Stimulated activated CD8-positive, alpha-beta memory T cell treated with anti-CD3 and anti-CD28 coated beads, Interleukin-12 subunit alpha, Interleukin-12 subunit beta, amount 100 ng/mL, for 24 hours (primary cell): Measurements from ENCODE around the gene KLHL9.
"Not testable (repeated sequence)": the region's sequence is repeated elsewhere in the genome, so short reads cannot be mapped to it uniquely, and the experiment has no call there.

Experiments used
- DNase-seq: peaks from one replicate; pipeline ENCODE4 v3.0.0-alpha.2; 2020; ENCODE audit errors: extremely low read depth

Gene KLHL9, protein sequence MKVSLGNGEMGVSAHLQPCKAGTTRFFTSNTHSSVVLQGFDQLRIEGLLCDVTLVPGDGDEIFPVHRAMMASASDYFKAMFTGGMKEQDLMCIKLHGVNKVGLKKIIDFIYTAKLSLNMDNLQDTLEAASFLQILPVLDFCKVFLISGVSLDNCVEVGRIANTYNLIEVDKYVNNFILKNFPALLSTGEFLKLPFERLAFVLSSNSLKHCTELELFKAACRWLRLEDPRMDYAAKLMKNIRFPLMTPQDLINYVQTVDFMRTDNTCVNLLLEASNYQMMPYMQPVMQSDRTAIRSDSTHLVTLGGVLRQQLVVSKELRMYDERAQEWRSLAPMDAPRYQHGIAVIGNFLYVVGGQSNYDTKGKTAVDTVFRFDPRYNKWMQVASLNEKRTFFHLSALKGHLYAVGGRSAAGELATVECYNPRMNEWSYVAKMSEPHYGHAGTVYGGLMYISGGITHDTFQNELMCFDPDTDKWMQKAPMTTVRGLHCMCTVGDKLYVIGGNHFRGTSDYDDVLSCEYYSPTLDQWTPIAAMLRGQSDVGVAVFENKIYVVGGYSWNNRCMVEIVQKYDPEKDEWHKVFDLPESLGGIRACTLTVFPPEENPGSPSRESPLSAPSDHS

DNA sequence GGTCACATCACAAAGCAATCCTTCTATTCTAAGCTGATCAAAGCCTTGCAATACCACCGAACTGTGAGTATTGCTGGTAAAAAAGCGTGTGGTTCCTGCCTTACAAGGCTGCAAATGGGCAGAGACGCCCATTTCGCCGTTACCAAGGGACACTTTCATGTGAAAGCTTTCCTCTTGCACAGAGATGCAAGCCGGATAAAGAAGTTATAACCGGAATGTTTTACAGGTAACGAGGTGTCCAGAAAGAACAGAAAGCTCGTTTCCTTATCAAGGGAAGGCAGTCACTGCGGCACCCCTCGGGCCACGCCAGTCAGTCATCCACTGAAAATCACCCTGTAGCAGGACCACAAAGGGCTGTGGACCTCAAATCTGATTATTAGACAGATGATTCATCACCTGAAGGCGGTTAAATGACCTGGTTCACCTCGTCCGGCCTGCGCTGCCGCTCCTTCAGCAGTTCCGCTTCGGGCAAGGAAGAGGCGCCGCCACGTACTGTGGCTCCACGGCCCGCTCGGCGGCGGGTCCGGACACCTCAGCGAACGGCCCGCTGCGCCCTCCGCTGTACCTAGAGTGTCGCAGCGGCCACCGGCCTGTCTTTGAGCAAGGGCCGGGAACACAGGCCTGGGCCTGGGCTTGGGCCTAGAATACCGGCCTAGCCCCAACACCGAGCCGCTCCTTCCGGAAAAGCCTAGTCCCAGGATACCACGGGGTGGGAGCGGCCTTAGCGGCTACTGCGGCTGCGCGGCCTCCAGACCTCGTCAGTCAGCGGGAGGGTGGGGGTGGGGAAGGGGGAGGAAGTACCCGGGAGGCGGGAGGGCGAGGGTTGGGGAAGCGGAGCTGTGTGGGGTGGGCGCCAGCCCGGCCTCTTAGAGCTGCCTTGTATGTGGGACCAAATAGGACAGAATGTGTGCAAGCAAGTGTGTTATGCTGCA is at the start of gene KLHL9:
TSS of gene KLHL9 (minus strand) at position 704 of the 932 bp plus-strand sequence. CDS start at position 159, 545 bp downstream.
- DNase-seq, result peak; percentile 77

DNA sequence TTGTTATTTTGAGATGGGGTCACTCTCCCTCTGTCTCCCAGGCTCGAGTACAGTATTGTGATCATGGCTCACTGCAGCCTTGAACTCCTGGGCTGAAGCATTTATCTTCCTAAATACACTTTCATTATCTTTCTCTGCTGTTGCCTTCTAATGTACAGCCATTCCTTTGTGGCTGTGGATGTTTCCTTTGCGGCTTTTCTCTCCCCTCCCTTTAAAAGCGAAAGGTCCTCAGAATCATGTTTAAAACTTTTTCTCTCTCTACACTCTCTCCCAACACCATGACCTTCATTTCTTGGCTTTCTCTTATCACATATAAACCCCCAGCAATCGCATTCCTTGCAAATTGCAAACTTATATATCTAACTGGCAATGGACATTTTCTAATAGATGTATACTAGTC is 48.4 kb upstream of the KLHL9 start:
- no peak for DNase-seq

DNA sequence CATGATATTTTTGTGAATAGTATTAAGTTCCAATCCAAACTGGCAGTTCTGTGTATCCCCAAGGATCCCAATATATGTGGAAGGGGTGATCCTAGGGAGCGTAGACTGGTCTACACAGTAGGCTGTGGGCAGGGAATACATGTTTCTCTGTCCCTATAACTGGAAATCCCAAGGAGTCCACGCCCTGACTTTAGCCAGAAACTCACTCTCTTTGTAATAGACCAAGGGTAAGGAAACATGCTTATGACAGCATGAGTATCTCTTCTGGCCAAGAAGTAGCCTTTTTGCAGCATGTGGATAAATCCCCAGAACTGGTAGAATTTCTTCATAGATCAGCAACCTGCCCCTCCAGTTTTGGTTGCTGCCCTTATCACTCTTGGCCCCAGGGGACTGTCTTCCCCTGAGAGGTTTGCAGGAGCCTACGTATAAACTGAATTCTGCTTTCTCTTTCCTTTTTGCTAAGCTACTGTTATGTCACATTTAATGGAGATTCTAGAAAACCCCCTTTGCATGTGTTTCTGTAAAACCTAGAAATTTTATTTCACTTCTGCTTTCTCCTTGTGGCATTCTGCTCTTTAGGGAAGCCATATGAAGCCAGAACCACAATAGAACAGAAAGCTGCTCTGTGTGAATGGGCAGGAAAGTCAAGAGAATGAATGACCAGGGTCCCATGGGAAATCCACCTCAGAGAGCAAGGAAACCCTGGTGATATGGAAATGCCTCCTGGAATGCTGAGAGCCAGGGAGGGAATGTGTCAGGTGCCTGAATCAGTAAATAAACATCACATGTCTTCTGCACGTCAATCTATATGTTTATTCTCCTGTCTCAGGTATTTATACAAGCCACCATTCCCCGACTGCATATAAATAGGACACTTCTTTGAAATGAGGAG is 46.5 kb upstream of the KLHL9 start:
- DNase-seq, result no peak

DNA sequence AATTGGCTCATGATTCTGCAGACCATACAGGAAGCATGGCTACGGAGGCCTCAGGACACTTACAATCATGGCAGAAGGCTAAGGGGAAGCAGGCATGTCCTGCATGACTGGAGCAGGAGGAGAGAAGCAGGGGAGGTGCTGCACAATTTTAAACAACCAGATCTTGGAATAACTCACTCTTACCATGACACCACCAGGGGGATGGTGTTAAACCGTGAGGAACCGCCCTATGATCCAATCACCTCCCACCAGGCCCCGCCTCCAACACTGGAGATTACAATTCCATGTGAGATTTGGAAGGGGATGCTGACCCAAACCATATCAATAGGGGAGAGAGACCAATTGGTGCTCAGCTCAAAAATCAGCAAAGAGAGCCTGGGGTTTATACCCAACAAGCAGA is 36.3 kb upstream of the KLHL9 start:
- not testable (repeated sequence) for DNase-seq

DNA sequence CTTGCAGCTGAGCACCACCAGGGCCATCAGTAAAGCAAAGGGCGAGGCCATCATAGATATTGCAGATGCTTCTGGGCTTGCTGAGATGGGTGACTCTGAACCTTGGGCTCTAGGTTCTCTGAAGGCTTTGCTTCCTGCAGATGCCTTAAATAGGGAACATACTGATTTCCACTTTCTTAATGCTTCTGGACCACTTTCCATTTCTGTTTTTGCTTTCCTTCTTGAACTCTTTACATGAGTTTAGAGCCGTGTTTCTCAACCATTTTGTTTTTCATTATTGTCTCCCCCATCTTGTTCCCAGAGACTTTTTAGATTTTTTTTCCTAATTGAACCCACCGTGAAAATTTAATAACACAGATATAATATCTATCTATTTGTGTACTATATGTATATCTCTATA is 32.8 kb upstream of the KLHL9 start, which contains the start of gene IFNA13:
TSS of gene IFNA13 (minus strand) at position 101 of the 400 bp plus-strand sequence. CDS start at position 54, 47 bp downstream.
- DNase-seq, result no peak

DNA sequence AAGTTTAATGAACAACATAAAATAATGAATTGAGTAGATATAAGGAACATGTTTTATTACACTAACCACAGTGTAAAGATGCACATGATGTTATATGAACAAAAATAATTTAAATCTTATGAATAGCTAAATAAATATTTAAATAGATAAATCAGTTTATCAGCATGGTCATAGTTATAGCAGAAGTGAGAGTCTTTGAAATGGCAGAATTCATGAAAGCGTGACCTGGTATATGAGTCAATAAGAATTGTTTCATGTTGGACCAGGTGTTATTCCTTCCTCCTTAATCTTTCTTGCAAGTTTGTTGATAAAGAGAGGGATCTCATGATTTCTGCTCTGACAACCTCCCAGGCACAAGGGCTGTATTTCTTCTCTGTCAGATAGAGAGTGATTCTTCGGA is 32.0 kb upstream of the KLHL9 start:
- not testable (repeated sequence) for DNase-seq

DNA sequence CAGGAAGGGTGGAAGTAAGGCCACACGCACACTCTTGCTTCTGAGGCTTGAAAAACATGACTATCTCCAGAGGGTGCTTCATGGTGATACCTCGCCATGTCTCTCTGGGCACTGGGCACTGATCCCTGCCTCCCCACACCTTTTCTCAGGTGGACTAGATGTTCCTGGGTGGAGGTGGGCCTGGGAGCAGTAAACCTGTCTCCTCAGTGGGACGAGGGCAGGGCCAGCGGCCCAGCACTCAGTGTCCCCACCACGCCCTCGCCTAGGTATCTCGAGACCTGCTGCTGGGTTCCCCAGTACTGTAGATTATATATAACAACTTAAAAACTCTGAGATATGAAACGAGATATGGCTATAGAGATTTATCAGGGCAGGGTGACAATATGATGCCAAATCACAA is 27.1 kb upstream of the KLHL9 start:
- DNase-seq, result no peak

DNA sequence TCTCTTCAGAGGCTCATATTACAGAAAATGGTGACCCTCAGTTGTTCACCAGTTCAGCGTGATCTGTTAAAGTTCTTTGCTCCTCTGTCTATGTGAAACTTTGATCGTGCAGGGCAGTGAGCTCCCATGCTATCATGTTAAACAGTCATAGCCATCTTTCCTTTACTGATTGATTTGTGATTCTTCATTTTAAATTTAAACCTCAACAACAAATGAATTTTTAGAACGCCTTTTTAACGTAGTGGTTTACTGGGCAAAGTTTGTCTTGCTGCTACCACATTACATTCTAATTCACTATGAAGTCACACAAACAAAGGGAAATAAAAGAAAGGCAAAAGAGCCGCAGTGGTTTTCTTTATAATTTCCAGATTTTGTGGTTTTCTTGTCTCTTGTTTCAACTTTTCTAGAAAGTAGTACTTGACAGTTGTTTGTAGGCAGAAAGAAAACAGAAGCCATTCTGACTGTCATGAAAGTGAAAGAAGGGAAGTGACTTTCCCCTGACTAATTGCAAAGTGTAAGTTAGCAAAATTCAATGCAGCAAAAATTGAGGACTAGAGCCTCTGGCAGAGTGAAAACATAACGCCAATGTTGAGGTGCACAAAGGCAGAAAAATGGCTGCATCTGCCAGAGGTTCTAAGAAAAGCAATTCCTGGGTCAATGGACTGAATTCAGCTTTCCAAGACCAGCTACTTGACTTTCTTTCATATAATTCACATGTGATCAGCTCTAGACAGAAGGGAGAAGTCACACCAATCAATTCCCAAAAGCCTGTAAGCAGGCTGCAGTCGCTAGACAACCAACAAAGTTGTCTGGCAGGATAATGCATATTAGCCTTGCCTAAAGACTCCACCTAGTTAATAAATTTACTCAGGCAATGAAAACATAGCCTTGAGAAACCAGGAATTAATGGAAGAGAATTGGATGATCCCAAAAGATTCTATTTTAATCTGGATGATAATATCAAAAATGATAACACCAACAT is 22.6 kb upstream of the KLHL9 start:
- no peak for DNase-seq

DNA sequence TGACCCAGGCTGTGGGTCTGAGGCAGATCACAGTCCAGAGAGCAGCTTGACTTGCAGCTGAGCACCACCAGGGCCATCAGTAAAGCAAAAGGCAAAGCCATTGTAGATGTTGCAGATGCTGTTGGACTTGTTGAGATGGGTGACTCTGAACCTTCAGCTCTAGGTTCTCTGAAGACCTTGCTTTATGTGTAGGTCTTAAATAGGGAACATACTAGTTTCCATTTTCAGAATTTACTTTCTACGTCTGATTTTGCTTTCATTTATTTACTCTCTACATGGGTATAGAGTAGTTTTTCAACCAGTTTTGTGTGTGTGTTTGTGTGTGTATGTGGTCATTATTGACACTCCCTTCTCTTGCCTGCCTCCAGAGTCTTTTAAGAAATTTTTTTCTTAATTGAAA is 15.6 kb upstream of the KLHL9 start, which contains the start of gene IFNA6:
TSS of gene IFNA6 (minus strand) at position 101 of the 400 bp plus-strand sequence. CDS start at position 101, 0 bp downstream.
- no peak for DNase-seq

DNA sequence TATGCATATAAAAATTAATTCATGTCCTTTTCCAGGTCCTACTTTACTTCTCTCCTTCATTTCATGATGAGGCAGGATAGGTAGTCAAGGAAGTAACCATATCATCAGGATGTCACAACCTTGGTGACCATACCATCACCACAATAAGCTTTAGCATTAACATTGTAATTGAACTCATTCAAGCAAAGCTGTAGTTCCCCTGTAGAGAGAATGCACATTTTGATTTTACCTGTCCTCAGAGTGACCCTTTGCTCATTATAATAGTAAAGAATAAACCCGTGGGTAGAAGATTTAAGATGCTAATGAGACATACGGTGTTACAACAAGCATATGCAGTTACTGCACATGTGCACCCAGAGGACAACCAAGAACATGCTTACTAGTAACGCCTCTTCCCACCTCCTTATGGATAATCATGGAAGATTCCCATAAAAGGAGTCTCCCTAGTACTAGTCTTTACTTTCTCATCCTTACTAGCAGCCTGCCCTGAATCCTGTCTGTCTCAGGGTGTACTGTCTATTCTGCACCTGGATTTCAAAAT is 13.3 kb upstream of the KLHL9 start:
- DNase-seq, result no peak

DNA sequence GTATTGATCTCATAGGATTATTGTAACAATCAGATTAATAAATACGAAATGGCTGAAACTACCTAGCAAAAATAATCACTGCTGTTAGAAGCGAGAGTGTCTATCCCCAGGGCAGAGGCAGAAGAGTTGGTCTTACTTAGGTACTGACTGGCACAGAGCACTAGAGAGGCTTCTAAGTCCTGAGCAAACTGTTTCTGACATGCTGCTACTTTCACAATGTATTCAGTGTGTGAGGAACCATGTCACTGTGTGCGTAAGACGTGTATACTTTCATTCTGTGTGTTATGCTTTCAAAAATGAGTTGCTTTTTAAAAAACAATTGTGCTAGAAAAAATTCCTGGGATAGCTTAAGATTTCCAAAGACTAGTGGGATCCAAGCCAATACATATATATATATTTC is 5.5 kb upstream of the KLHL9 start:
- no peak for DNase-seq

DNA sequence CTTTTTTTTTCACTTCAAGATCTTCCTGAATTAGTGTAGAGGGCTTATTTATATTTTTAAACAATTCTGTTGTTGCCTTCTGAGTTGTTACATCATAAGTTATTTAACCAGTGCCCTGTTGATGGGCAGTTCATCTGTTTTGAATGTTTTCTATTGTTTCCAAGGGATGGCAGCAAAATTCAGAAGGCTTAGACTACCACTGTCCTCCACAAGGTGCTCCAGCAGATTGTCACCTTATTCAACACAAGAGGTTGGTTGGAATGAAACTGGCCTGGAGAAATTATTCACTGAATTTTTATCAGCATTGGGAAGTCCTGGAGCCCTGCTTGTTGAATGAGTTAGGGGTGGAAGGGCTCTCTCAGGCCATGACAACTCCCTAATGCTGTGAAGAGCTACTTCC is 1.3 kb upstream of the KLHL9 start:
- no peak for DNase-seq

DNA sequence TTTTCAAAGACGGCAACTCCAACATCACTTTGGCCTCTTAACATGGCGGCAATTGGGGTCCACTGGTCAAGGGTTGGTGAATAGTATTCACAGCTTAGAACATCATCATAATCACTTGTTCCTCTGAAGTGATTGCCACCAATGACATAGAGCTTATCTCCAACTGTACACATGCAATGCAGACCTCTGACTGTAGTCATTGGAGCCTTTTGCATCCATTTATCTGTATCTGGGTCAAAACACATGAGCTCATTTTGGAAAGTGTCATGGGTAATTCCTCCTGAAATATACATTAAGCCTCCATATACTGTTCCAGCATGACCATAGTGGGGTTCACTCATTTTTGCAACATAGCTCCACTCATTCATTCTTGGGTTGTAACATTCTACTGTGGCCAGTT is 2.0 kb downstream of the KLHL9 start:
- no peak for DNase-seq

DNA sequence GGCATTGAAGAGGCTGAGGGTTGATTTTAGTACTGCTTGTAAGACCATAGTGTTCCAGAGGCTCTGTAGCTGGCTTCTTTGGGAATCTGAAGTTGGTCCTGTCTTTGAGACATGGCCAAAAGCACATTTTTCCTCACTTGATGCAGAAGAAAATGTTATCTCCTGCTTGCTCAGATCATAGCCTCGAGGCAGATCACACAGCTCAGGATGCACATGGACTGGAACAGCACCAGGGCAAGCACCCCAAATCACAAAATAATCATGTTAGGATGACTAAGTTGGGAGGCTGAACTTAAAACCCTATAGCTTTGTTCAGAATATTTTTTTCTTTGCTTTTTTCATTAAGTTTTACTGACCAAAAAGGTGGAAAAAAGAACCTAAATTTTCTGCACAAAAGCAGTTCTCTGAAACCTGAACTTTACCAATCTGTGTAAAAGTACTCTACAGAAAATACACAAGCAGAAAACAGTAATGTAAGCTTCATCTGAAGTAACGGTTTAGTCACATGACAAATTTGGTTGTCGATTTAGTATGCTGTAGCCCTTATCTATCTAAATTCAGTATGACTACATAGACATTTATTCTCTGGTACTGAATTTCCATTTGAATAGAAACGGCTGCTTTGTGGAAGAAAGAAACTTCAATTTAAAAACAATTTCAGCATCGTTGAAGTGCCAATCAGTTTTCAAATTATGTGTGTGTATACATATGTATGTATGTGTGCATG is 3.4 kb downstream of the KLHL9 start:
- no peak for DNase-seq

DNA sequence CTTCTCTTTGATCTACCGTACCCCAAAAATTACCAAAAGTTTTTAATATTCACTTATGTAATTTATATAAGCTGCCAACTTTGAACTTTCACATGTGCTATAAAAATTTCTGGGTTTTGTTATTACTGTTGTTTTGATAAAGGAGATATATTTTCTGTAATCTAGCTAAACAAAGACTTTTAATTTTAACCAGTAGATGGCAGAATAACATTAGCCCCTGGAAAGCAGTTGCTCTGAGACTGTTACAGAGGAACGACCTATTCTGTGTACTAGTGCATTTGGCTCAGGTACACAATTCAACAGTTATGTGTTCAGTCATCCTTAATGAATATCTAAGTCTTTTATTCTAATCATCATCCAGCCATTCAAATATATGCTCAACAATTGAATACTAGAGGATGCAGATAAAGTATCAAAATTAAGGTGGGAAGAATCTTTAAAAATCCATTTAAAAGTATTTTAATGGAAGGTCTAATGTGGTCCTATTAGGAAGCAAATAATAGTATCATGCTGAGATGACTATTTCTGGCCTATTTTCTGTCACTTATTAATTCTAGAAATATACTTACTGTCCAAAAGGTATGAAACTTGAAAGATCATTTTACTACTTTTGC is 8.6 kb downstream of the KLHL9 start:
- DNase-seq, result no peak

DNA sequence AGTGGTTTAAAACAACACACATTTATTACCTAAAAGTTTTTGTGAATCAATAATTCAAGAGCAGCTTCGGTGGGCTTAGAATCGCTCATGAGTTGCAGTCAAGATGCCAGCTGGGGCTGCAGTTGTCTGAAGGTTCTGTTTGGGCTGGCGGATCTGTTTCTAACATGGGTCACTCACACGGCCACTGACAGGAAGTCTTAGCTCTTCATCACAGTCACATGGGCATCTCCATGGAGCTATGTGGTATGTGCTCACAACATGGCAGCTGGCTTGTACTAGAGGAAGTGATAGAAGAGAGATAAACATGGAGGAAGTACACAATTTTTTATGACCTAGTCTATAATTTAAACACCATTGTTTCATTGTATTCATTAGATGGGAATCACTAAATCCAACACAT is 11.2 kb downstream of the KLHL9 start:
- no peak for DNase-seq

DNA sequence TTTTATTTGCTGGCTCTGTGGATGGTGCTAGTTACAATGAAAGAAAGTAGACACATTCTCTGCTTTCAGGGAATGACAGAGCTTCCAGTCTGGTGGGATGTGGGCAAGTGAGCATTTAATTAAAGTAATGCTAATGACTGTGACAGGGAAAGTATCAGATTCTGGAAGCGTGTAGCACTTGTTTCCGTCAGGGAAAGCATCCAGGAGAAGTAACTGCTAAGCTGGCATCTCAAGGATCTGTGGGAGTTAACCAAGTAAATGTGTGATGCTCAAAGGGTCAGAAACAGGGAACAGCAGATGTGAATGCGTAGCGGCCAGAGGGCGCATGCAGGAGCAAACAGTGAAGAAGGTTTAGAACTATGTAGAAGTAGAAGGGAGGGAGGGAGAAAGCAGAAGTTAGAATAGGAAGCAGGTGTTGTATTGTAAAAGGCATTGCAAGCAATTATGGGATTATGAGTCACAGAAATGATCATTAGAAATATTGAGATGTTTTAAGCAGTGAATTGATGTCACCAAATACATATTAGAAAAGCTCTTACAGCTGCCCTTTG is 12.2 kb downstream of the KLHL9 start:
- no peak for DNase-seq

DNA sequence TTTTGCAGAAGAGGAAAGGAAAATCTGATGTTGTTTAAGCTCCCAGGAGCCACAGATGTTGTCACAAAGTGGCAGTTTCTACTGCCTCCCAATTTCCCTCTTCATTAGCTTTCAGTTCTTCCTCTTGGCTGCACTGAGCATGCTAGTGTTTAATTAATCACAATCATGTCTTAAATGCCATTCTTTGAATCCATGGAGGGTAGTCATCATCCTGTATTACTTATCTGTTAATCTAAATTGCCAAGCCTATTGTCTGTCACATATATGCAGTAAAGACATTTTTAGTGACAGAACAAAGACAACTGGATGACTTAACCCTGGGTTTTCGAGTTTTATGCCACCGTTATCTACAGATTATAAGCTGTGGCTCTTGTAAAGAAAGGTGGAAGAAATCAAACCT is 14.7 kb downstream of the KLHL9 start:
- no peak for DNase-seq
